ENCODE measurements around the gene DEPDC7. TPM values are rescaled to one million over a fixed set of nuclear protein-coding genes. Genes with fewer than 3 reads are reported as not detected.

Gene DEPDC7
- total and polyA plus RNA-seq, 9 donors = 0.69 to 3.2 (median 1.9) TPM

GRCh38 chr11:32991427-32991826, 24.3 kb upstream of the DEPDC7 start:
- Histone ChIP-seq H3K27me3 (no peaks in the 10 kb centered on the region), H3K36me3 (no peaks in the 10 kb centered on the region), H3K4me3 (no peak overlapping the region), H3K9me3 (peaks cover 0 to 3% of the 10 kb centered on the region in 2 donors), H3K27ac (no peak overlapping the region), H3K4me1 (ENCODE audit: insufficient read depth) (no peaks in the 10 kb centered on the region)
- no peak for DNase-seq
- 86 to 92% (median 88%) methylated on average over 3 of the region's 3 CpGs for WGBS, 3 donors
- intact Hi-C loops (cut with DNase I) = no loop called here
- TF ChIP-seq CTCF (IDR thresholded peaks at IDR 0.05) = no peak
- TF ChIP-seq POLR2A (IDR thresholded peaks at IDR 0.05) = no peak
- TF ChIP-seq EP300 (IDR thresholded peaks at IDR 0.05) = no peak

- intact Hi-C loops (cut with DNase I) = no loop called here
- no peak overlapping the region for H3K4me3 ChIP-seq
- H3K27ac ChIP-seq = no peak overlapping the region
- peaks cover 0 to 3% of the 10 kb centered on the region in 2 donors for H3K9me3 ChIP-seq
- no peaks in the 10 kb centered on the region for H3K27me3 ChIP-seq
- H3K4me1 ChIP-seq (ENCODE audit: insufficient read depth) = no peaks in the 10 kb centered on the region
- no peaks in the 10 kb centered on the region for H3K36me3 ChIP-seq
- no peak for TF ChIP-seq EP300 (IDR thresholded peaks at IDR 0.05)
- TF ChIP-seq CTCF (IDR thresholded peaks at IDR 0.05) = no peak
- no peak for TF ChIP-seq POLR2A (IDR thresholded peaks at IDR 0.05)
- DNase-seq = no peak
Observed at GRCh38 chr11:32991898-32992297, 23.8 kb upstream of the DEPDC7 start.

GRCh38 chr11:33000181-33000580, 15.5 kb upstream of the DEPDC7 start:
- H3K27ac ChIP-seq = no peak overlapping the region
- TF ChIP-seq EP300 (IDR thresholded peaks at IDR 0.05) (no peak), CTCF (IDR thresholded peaks at IDR 0.05) (no peak), POLR2A (IDR thresholded peaks at IDR 0.05) (no peak)
- DNase-seq = no peak

GRCh38 chr11:33001281-33001680, 14.4 kb upstream of the DEPDC7 start:
- 77 to 93% (median 81%) methylated on average over 6 of the region's 6 CpGs for WGBS, 3 donors

More at GRCh38 chr11:33000181-33000580, 15.5 kb upstream of the DEPDC7 start:
- intact Hi-C loops (cut with DNase I) = no loop called here
- H3K27me3 ChIP-seq = no peaks in the 10 kb centered on the region
- H3K4me3 ChIP-seq = no peak overlapping the region
- no peaks in the 10 kb centered on the region for H3K4me1 ChIP-seq (ENCODE audit: insufficient read depth)
- no peaks in the 10 kb centered on the region for H3K9me3 ChIP-seq
- H3K36me3 ChIP-seq = no peaks in the 10 kb centered on the region

More at GRCh38 chr11:33001281-33001680, 14.4 kb upstream of the DEPDC7 start:
- Histone ChIP-seq H3K36me3 (no peaks in the 10 kb centered on the region), H3K4me3 (no peak overlapping the region), H3K4me1 (ENCODE audit: insufficient read depth) (no peaks in the 10 kb centered on the region), H3K27me3 (no peaks in the 10 kb centered on the region), H3K9me3 (no peaks in the 10 kb centered on the region), H3K27ac (no peak overlapping the region)
- TF ChIP-seq EP300 (IDR thresholded peaks at IDR 0.05) (no peak), CTCF (IDR thresholded peaks at IDR 0.05) (no peak), POLR2A (IDR thresholded peaks at IDR 0.05) (no peak)
- no peak for DNase-seq
- intact Hi-C loops (cut with DNase I) = no loop called here
